ENCODE results near the gene RRP36.

RRP36 gene

DNA sequence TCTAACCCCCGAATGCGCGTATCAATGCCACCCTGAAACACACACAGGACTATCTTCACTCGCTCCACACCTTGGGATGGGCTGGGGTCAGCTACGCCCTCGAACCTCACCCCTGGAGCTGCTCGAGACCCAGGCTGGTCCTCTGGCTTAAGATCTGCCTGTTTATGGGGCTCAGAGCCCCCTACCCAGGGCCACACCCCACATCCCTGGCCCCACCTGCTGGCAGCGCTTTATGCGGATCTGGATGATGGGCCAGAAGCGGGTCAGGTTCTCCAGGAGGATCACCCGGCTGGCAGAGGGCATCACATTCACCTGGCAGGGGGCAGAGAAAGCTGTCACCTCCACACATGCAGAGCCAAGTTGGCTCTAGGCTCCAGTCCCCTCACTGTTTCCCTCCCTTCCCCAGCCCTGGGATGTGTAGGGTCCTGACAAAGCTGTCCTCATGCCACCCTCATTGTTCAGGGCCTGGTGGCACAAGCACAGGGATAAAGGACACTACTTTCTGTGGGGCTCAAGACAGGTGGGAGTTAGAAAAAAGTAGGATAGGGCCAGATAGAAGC is 24.0 kb downstream of the RRP36 start:
- H3K4me3 Mint-ChIP-seq, result no peak overlapping the region
- H3K27ac Mint-ChIP-seq, result no peak overlapping the region
- H3K27me3 Mint-ChIP-seq, result no peaks in the 10 kb centered on the region
- no peaks in the 10 kb centered on the region for H3K9me3 Mint-ChIP-seq
- peaks cover 2% of the 10 kb centered on the region for H3K4me1 Mint-ChIP-seq
- peaks cover 3% of the 10 kb centered on the region for H3K36me3 Mint-ChIP-seq

DNA sequence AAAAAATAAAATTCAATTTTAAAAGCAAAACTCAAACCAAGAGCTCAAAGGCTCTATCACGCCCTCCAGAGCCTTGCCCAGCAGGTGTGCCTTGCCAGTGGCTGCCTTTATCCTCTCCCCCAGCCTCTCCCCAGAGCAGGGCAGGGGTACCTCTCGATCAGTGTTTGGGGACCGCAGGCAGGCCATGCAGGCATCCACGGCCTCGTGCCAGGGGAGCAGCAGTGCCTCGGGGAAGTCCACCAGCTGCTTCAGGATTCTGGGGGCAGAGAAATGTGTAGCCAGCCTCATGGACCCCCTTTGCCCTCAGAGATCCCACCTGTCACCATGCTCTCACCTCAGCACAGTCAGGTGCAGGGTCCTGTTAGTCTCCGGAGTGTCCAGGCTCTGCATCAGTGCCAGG is 26.6 kb downstream of the RRP36 start:
- peaks cover 26% of the 10 kb centered on the region for H3K4me1 Mint-ChIP-seq
- H3K36me3 Mint-ChIP-seq, result peaks cover 3% of the 10 kb centered on the region
- H3K4me3 Mint-ChIP-seq, result no peak overlapping the region
- H3K27ac Mint-ChIP-seq, result no peak overlapping the region
- H3K27me3 Mint-ChIP-seq, result no peaks in the 10 kb centered on the region
- no peaks in the 10 kb centered on the region for H3K9me3 Mint-ChIP-seq

DNA sequence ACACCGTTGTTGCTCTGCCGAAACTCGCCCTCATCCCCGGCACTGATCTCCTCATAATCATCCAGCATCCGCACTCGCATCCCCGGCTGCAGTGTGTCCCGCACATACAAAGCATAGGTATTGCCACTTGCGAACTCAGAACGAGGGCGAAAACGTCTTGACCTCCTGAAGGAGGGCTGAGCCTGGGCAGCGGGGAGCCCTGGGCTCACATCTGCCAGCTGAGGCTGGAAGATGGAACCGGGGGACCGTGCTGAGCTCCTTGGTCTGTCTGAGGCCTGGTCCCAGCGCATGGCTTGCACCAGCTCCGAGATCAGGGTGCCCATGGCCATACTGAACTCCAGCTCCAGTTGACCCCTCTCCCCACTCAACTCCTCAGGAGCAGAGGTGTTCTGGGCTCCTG is 29.6 kb downstream of the RRP36 start:
- H3K9me3 Mint-ChIP-seq, result no peaks in the 10 kb centered on the region
- H3K4me3 Mint-ChIP-seq, result no peak overlapping the region
- peaks cover 3% of the 10 kb centered on the region for H3K36me3 Mint-ChIP-seq
- H3K27ac Mint-ChIP-seq, result peak overlapping the region; percentile 65
- H3K27me3 Mint-ChIP-seq, result no peaks in the 10 kb centered on the region
- peaks cover 40% of the 10 kb centered on the region for H3K4me1 Mint-ChIP-seq

DNA sequence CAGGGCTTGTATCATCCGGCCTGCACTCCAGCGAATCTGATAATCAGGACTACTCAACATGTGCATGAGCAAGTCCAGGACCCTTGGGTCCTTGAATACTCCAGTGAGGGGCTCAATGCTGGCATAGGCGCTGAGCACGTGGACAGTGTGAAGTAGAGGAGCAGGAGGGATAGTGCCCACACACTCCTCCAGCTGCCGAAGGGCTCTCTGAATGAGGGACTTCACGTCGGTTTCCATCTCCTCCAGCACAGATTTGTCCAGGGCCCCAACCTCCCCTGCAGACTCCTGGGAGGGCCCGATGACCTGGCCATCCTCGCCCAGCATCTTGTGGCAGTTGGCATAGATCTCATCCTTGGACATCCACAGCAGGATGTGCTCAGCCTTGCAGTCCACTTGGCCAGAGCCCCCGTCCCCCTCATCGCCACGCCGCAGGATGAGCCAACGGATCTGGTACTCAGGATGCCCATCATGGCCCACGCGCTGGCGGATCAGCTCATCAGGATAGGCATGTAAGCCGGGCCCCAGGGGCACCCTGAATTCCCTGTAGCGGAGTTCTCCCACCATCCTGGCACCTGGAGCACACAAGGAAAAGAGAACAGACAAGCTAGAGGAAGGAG is 30.9 kb downstream of the RRP36 start:
- Mint-ChIP-seq H3K27ac (peak overlapping the region; percentile 97), H3K9me3 (no peaks in the 10 kb centered on the region), H3K4me1 (peaks cover 44% of the 10 kb centered on the region), H3K27me3 (no peaks in the 10 kb centered on the region), H3K4me3 (peak overlapping the region; percentile 96), H3K36me3 (peaks cover 5% of the 10 kb centered on the region)

DNA sequence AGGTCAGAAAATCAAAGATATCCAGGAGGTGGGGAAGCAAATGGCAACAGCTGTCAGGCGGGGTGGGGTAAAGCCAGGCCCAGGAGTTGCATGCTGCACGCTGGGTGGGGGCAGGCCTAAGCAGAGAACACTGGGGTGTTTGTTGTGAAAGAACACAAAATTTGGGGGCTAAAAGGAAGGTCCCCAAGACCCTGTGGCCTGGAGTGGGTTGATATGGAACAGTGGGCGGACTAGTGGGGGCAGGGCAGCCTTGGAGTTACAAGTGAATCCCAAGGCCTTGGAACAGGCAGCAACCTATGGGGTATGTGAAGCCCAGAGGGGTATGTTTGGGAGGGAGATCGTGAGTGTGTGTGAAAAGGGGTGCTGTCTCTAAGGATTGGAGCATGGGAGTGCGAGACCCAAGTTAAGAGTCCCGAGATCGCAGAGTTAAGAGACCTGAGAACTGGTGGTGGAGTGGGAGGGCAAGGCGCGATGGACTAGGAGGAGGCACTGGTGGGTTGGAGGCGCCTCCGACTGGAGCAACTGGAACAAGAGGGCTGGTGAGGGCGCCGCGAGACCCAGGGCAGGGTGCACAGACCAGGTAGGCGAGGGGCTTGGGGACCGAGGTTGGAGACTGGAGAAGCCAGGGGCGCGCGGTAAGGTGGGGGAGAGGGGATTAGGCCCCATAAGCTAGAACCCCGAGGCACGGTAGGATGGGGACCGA is 31.6 kb downstream of the RRP36 start:
- no peaks in the 10 kb centered on the region for H3K27me3 Mint-ChIP-seq
- H3K27ac Mint-ChIP-seq, result peak overlapping the region; percentile 97
- peaks cover 5% of the 10 kb centered on the region for H3K36me3 Mint-ChIP-seq
- H3K4me3 Mint-ChIP-seq, result peak overlapping the region; percentile 96
- H3K4me1 Mint-ChIP-seq, result peaks cover 49% of the 10 kb centered on the region
- no peaks in the 10 kb centered on the region for H3K9me3 Mint-ChIP-seq

DNA sequence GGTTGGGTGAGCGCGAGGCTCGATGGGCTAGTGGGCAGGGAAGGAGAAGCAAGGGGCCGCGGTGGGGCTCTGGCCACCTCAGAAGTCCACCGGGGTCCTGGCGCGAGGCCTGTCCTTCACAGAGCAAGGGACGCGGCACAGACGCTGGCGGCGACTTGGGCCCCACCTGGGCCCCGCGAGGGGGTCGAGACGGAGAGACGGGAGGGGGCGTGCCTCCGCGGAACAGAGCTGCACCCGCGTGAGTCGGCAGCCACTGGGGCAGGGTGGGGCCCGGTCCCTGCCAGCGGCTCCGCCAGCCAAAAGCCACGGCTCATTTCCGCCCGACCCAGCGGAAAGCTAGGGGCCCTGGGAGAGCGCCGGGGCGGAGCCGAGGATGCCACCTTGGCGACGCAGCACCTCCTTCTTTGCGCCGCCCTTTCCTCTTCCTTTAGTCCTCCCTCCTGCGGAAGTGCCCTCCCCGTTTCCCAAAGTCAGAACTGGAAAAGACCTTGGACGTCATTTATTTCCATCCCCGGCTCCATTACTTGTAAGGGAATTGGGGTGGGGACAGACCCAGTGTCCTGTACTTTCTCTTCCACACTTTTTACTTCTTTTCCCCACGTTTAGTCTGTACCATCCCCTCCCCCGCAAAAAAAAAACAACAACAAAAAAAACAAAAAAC is 32.3 kb downstream of the RRP36 start, which contains the start of gene CUL7:
Gene CUL7, minus strand, starts transcription at position 307 of the 661 bp plus-strand sequence. CDS start 1,063 bp downstream, outside the sequence.
- no peaks in the 10 kb centered on the region for H3K27me3 Mint-ChIP-seq
- peak within 1 kb of the TSS; percentile 97 for H3K27ac Mint-ChIP-seq
- H3K36me3 Mint-ChIP-seq, result peaks cover 5% of the 10 kb centered on the region
- H3K4me1 Mint-ChIP-seq, result peaks cover 55% of the 10 kb centered on the region
- peak within 1 kb of the TSS; percentile 96 for H3K4me3 Mint-ChIP-seq
- H3K9me3 Mint-ChIP-seq, result no peaks in the 10 kb centered on the region

DNA sequence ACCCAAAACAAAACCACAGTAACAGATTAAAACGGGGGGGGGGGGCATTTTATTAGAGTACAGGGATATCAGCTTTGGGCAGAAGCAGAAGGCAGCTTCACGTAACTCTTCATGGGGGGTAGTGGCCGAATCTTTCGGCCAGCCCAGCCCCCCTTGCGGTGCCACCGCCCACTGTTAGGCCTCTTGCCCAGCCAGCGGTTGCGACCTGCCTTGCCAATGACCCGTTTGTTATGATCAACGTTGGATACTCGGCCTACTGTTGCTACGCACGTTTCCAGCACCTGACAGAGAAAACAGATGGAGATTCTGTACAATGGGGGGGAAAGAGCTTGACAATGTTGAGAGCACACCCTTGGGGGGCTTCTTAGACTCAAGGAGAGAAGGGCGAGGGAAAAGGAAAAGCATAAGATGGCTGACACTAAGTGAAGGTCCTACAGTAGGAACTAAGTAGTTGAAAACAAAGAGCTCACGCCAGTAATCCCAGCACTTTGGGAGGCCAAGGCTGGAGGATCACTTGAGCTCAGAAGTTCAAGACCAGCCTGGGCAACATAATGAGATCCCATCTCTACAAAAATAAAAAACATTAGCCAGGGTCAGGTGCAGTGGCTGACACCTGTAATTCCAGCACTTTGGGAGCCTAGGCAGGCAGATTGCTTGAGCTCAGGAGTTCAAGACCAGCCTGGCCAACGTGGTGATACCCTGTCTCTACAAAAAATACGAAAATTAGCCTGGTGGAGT is 33.0 kb downstream of the RRP36 start:
- peak overlapping the region; percentile 96 for H3K27ac Mint-ChIP-seq
- peaks cover 58% of the 10 kb centered on the region for H3K4me1 Mint-ChIP-seq
- no peaks in the 10 kb centered on the region for H3K9me3 Mint-ChIP-seq
- no peaks in the 10 kb centered on the region for H3K27me3 Mint-ChIP-seq
- H3K36me3 Mint-ChIP-seq, result peaks cover 4% of the 10 kb centered on the region
- peak overlapping the region; percentile 96 for H3K4me3 Mint-ChIP-seq

DNA sequence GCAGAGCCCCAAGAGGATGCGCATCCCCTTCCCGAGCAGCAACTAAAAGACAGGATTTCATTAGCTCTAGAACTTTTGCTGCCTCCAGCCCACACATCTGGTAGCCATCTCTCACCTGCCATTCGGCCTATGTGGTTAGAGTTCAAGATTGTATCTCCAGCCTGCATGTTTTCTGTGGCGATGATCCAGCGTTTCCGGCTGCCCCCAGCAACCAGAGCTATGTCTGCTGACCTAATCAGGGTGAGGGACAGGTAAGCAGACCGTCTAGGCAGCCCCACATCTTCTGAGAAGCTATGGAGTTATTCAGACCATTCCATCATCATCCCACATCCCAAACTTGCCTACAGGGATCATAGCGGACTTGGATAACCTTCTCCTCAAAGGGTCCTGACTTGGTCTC is 34.5 kb downstream of the RRP36 start:
- H3K27ac Mint-ChIP-seq, result peak overlapping the region; percentile 51

DNA sequence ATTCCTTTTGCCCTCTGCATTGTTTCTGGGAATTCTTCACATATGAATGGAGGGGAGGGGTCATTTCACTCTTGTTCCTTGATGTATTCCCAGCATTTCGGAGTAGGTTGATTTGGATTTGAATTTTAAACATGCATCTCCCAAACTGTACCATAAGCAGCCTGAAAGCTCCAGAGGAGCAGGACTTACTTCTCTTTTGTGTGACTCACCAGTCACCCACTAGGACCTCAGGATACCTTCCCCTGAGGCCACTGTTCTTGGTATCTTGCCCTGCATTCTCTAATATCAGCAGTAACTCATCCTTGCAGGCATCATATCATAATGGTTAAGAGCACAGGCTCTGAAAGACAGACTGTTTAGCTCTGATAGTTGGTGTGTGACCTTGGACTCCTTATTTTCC is 37.1 kb downstream of the RRP36 start:
- Mint-ChIP-seq H3K4me1 (peaks cover 48% of the 10 kb centered on the region), H3K9me3 (no peaks in the 10 kb centered on the region), H3K36me3 (peaks cover 2% of the 10 kb centered on the region), H3K27me3 (no peaks in the 10 kb centered on the region), H3K4me3 (peak overlapping the region; percentile 96), H3K27ac (peak overlapping the region; percentile 24)

More for the DNA sequence above, 34.5 kb downstream of the RRP36 start:
- Mint-ChIP-seq H3K9me3 (no peaks in the 10 kb centered on the region), H3K4me1 (peaks cover 65% of the 10 kb centered on the region), H3K27me3 (no peaks in the 10 kb centered on the region), H3K36me3 (peaks cover 2% of the 10 kb centered on the region), H3K4me3 (no peak overlapping the region)

DNA sequence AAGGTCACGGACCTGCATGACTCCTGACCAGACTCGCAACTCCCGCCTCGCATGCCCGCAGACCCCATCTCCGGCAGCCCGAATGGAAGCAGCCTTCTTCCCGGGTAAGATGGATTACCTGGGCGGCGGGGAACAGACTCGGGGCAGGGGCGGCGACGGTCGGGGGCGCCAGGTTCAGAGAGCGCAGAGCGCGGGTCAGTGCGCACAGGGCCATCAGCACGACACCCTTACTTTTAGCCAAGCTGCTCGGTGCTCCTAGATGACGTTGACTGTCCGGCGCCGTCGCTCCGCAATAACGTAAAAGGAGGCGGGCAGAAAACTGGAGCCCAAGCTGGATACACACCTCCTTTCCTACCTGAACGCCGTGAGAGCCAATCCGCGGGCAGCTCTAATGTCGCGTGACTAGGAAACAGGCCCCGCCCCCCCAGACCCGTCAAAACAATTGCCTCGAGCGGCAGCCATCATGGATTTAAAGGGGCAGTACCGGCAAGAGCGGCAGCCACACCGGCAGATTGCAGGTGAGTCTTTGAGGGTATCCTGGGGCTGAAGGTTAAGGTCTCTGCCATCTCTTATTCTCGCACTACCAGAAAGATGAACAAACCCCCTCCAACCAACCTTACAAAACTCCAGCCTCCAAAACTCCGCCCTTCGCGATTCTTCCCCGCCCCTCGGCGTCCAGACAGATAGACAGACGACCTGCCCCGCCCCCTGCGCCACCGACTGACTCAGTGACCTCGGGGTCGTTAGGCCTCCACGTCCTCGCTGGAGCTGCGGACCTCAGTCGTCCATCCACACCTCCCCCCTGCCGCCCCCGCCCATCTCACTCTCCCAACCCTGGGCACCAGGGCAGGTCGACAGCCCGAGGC is 38.0 kb downstream of the RRP36 start, which contains the start of the genes KLC4 and MRPL2:
Gene KLC4, plus strand, starts transcription at position 464 of the 866 bp plus-strand sequence. CDS start 1,705 bp downstream, outside the sequence.
Gene MRPL2, minus strand, starts transcription at position 267 of the 866 bp plus-strand sequence. Its CDS starts 53 bp downstream, at position 214.
- Mint-ChIP-seq H3K9me3 (no peaks in the 10 kb centered on the region), H3K36me3 (peaks cover 4% of the 10 kb centered on the region), H3K4me1 (peaks cover 42% of the 10 kb centered on the region), H3K27me3 (no peaks in the 10 kb centered on the region), H3K4me3 (peak within 1 kb of the TSS; percentile 96), H3K27ac (peak within 1 kb of the TSS; percentile 99)

DNA sequence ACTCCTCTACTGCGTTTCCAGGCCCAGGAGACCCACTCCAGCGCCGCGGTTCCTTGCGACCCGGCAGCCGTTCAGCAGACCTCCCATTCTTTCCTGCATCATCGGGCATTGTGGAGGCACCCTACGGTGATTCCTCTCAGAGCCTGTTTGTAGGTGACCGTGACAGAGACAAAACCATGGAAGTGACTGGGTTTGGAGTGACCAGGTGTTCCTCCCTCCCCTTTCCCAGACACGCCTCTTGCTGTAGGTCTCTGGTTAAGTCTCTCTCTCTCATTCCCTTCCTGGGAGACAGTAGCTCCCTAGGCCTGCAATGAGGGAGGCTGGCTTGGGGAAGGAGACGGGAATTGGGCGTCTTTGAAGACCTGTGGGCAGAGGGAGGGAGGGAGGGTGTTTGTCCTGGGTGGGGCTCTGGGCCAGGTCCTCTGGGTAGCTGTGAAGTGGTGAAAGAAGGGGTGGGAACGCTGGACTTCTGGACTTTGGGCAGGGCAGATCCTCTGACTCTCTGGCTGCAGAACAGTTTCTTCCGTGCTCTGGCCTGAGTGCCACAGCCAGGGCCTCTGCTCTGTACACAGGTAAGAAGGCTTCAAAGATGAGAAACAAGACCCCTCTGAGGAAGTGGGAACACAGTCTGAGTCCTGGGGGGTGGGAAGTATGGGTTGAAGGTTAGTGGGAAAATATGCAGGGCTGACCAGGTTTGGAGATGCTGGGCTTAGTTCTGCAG is 38.8 kb downstream of the RRP36 start:
- Mint-ChIP-seq H3K4me1 (peaks cover 41% of the 10 kb centered on the region), H3K9me3 (no peaks in the 10 kb centered on the region), H3K4me3 (peak overlapping the region; percentile 96), H3K27me3 (no peaks in the 10 kb centered on the region), H3K36me3 (peaks cover 4% of the 10 kb centered on the region), H3K27ac (peak overlapping the region; percentile 99)

DNA sequence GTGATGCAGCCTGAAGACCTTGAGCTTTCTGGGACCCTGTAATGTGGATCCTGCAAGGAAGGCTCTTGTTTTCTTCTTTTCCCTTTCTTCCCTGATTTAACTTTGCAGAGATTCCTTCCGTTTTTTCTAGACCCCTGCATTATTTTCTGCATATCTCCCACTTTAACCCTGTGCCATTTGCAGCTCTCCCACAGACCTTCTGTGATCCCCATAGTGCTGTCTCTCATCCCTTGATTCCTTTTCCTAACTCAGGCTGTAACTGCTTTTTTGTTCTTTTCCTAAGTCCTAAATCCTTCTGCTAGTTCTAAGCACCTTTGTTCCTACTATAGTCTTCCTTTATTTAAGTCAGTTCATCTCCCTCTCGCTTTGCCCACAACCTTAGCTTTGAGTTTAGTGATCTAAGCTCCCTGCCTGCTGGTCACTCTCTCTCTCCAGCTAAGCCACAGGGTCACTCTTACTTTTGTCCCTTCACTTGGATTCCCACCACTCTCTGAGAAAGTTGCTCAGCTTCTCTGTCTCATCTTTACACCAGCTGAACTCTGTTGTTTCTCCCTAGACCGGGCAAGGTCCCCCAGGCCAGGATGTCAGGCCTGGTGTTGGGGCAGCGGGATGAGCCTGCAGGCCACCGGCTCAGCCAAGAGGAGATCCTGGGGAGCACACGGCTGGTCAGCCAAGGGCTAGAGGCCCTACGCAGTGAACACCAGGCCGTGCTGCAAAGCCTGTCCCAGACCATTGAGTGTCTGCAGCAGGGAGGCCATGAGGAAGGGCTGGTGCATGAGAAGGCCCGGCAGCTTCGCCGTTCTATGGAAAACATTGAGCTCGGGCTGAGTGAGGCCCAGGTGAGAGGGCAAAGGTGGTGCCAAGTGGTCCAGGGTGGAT is 39.6 kb downstream of the RRP36 start:
- Mint-ChIP-seq H3K4me3 (peak overlapping the region; percentile 96), H3K36me3 (peaks cover 8% of the 10 kb centered on the region), H3K4me1 (peaks cover 37% of the 10 kb centered on the region), H3K9me3 (no peaks in the 10 kb centered on the region), H3K27ac (peak overlapping the region; percentile 39), H3K27me3 (no peaks in the 10 kb centered on the region)

DNA sequence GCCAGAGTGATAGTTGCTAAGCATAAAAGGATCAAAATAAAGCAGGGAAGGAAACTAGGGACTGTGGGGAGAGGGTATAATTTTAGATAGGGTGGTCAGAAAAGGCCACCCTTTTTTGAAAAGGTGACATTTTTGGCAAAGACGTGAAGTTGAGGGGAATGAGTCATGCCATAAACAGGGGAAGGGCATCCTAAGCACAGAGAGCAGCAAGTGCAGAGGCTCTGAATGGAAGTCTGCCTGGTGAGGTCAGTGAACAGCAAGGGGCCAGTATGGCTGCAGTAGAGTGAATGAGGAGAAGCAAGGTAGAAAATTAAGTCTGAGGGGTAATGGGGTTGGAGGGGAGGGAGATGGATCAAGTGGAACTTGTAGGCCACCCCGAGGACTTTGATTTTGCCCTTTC is 40.4 kb downstream of the RRP36 start:
- Mint-ChIP-seq H3K27me3 (no peaks in the 10 kb centered on the region), H3K9me3 (no peaks in the 10 kb centered on the region), H3K36me3 (peaks cover 6% of the 10 kb centered on the region), H3K4me1 (peaks cover 33% of the 10 kb centered on the region), H3K27ac (no peak overlapping the region), H3K4me3 (peak overlapping the region; percentile 28)

Data from activated naive CD4-positive, alpha-beta T cell treated with anti-CD3 and anti-CD28 coated beads, Interleukin-2, amount 50 U/mL, for 24 hours (primary cell).